Osteoblast (primary cell): ENCODE measurements around the gene C17orf67. TPM values are rescaled to one million over a fixed set of nuclear protein-coding genes. Genes with fewer than 3 reads are reported as not detected.

Experiments
- DNase-seq: peaks from one replicate; pipeline ENCODE4 v3.0.0; 2011; ENCODE audit warnings: low spot score, mixed read lengths; ENCODE audit not compliant: insufficient read length; ENCODE audit errors: missing footprints
- H2AFZ ChIP-seq: 2 replicates; pipeline ENCODE4 v1.6.0; 2011; ENCODE audit warnings: mild to moderate bottlenecking, low read length
- H3K27ac ChIP-seq: 2 replicates; pipeline ENCODE4 v1.5.1; 2011; ENCODE audit warnings: mild to moderate bottlenecking, low read depth, low read length, moderate library complexity
- H3K27me3 ChIP-seq: 2 replicates; pipeline ENCODE4 v1.6.0; 2012; ENCODE audit warnings: mild to moderate bottlenecking, control low read depth, inconsistent platforms, low read length, moderate library complexity; ENCODE audit not compliant: insufficient read depth
- H3K36me3 ChIP-seq: 2 replicates; pipeline ENCODE4 v1.5.1; 2011; ENCODE audit warnings: mild to moderate bottlenecking, low read length, control low read depth, moderate library complexity; ENCODE audit not compliant: insufficient read depth
- H3K4me1 ChIP-seq: 2 replicates; pipeline ENCODE4 v1.5.1; 2011; ENCODE audit warnings: mild to moderate bottlenecking, low read length, control low read depth, moderate library complexity; ENCODE audit not compliant: insufficient read depth
- H3K4me2 ChIP-seq: 2 replicates; pipeline ENCODE4 v1.6.0; 2011; ENCODE audit warnings: mild to moderate bottlenecking, low read length; ENCODE audit not compliant: insufficient read depth
- H3K4me3 ChIP-seq: fragments of 200-600 bp; sonication (generic); 3 replicates; pipeline ENCODE4 v1.5.1; 2012; ENCODE audit warnings: mild to moderate bottlenecking, low read length, inconsistent platforms; ENCODE audit not compliant: insufficient read depth
- H3K79me2 ChIP-seq: 2 replicates; pipeline ENCODE4 v1.6.0; 2012; ENCODE audit warnings: mild to moderate bottlenecking, low read length, control low read depth, inconsistent platforms; ENCODE audit not compliant: insufficient read depth
- H3K9me3 ChIP-seq: 2 replicates; pipeline ENCODE4 v1.5.1; 2011; ENCODE audit warnings: low read depth, low read length, control low read depth
- H4K20me1 ChIP-seq: 2 replicates; pipeline ENCODE4 v1.6.0; 2012; ENCODE audit warnings: mild to moderate bottlenecking, low read length, control low read depth; ENCODE audit not compliant: insufficient read depth
- total RNA-seq: library from RNA; depleted of rRNA; stranded (reverse); fragments of >200 nt; gene quantifications from 2 replicates; pipeline ENCODE4 v1.2.3, GENCODE V29; 2012
- TF ChIP-seq, protein P1 (sequence below): IDR thresholded peaks from 2 replicates; pipeline ENCODE4 v1.5.1; 2011; ENCODE audit warnings: mild to moderate bottlenecking, low read depth, low read length, moderate library complexity; ENCODE audit errors: extremely low read depth

The C17orf67 gene
- total RNA-seq, 1 donor, result 0.36 TPM

DNA sequence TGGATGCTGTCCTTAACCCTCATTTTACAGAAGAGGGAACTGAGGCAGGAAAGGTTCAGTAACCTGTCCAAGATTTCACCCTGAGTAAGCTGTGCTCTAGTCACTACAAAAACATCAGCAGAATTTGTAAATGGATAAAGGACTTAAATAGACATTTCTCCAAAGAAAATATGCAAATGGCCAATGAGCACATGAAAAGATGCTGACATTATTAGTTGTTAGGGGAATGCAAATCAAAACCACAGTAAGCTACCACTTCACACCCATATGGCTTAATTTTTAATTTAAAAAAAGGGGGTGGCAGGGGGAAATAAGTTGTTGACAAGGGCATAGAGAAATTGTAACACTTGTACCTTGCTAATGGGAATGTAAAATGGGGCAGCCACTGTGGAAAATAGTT is 51.4 kb downstream of the C17orf67 start:
- no peaks in the 10 kb centered on the region for H3K9me3 ChIP-seq
- no peaks in the 10 kb centered on the region for H3K79me2 ChIP-seq
- peaks cover 15% of the 10 kb centered on the region for H3K4me1 ChIP-seq
- no peak for DNase-seq
- no peaks in the 10 kb centered on the region for H4K20me1 ChIP-seq
- TF ChIP-seq, protein P1, sequence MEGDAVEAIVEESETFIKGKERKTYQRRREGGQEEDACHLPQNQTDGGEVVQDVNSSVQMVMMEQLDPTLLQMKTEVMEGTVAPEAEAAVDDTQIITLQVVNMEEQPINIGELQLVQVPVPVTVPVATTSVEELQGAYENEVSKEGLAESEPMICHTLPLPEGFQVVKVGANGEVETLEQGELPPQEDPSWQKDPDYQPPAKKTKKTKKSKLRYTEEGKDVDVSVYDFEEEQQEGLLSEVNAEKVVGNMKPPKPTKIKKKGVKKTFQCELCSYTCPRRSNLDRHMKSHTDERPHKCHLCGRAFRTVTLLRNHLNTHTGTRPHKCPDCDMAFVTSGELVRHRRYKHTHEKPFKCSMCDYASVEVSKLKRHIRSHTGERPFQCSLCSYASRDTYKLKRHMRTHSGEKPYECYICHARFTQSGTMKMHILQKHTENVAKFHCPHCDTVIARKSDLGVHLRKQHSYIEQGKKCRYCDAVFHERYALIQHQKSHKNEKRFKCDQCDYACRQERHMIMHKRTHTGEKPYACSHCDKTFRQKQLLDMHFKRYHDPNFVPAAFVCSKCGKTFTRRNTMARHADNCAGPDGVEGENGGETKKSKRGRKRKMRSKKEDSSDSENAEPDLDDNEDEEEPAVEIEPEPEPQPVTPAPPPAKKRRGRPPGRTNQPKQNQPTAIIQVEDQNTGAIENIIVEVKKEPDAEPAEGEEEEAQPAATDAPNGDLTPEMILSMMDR, result no peak
- H3K36me3 ChIP-seq, result no peaks in the 10 kb centered on the region
- H3K4me3 ChIP-seq, result no peak overlapping the region
- no peak overlapping the region for H3K4me2 ChIP-seq
- H2AFZ ChIP-seq, result no peak overlapping the region
- H3K27me3 ChIP-seq, result peaks cover 11% of the 10 kb centered on the region
- H3K27ac ChIP-seq, result no peak overlapping the region

DNA sequence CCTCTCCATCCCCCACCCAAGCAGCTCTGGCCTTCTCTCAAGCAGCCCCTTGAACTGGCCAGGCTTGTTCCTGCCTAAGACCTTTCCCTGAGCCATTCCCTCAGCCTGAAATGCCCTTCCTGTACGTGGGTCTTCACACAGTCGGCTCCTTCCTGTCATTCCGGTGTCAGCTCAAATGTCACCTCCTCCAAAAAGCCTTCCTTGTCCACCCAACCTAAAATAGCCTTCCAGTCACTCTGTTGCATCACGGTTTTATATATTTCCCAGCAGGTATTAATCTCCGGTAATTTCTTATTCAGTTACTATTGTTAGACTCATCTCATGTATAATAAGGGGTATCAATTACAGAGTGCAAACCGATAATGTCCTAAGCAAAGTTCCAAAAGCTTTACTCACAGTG is 51.8 kb downstream of the C17orf67 start:
- no peaks in the 10 kb centered on the region for H3K9me3 ChIP-seq
- H3K4me2 ChIP-seq, result no peak overlapping the region
- no peaks in the 10 kb centered on the region for H3K36me3 ChIP-seq
- H3K27me3 ChIP-seq, result peaks cover 11% of the 10 kb centered on the region
- TF ChIP-seq, protein P1, result no peak
- no peak overlapping the region for H3K27ac ChIP-seq
- no peak overlapping the region for H2AFZ ChIP-seq
- H4K20me1 ChIP-seq, result no peaks in the 10 kb centered on the region
- no peaks in the 10 kb centered on the region for H3K79me2 ChIP-seq
- no peak for DNase-seq
- no peak overlapping the region for H3K4me3 ChIP-seq
- peaks cover 11% of the 10 kb centered on the region for H3K4me1 ChIP-seq

- DNase-seq, result peak; percentile 93
- H2AFZ ChIP-seq, result peak overlapping the region; percentile 75
- no peaks in the 10 kb centered on the region for H4K20me1 ChIP-seq
- peaks cover 8% of the 10 kb centered on the region for H3K4me1 ChIP-seq
- no peak overlapping the region for H3K27ac ChIP-seq
- H3K79me2 ChIP-seq, result no peaks in the 10 kb centered on the region
- peak overlapping the region; percentile 64 for H3K4me3 ChIP-seq
- H3K4me2 ChIP-seq, result peak overlapping the region; percentile 92
- peaks cover 11% of the 10 kb centered on the region for H3K27me3 ChIP-seq
- no peaks in the 10 kb centered on the region for H3K9me3 ChIP-seq
- no peaks in the 10 kb centered on the region for H3K36me3 ChIP-seq
- TF ChIP-seq, protein P1, result peak; percentile 78
These were observed 53.6 kb downstream of the C17orf67 start for GRCh38 chr17:56779898-56780777.

- Histone ChIP-seq H3K27me3 (peaks cover 11% of the 10 kb centered on the region), H3K4me3 (no peak overlapping the region), H3K4me2 (peak overlapping the region; percentile 92), H3K79me2 (no peaks in the 10 kb centered on the region), H2AFZ (no peak overlapping the region), H3K9me3 (no peaks in the 10 kb centered on the region), H4K20me1 (no peaks in the 10 kb centered on the region), H3K36me3 (no peaks in the 10 kb centered on the region), H3K27ac (no peak overlapping the region), H3K4me1 (peaks cover 8% of the 10 kb centered on the region)
- DNase-seq, result no peak
- TF ChIP-seq, protein P1, result no peak
These were observed 54.4 kb downstream of the C17orf67 start for GRCh38 chr17:56779322-56779721.
